GM19463 (cell line): Measurements from ENCODE around the gene HOMEZ.

Experiments
- ATAC-seq: cut with Tn5 transposase; IDR thresholded peaks from one replicate; pipeline ENCODE4 v1.9.1; 2021; ENCODE audit warnings: mild to moderate bottlenecking, moderate library complexity; ENCODE audit not compliant: unreplicated experiment

The HOMEZ gene

DNA sequence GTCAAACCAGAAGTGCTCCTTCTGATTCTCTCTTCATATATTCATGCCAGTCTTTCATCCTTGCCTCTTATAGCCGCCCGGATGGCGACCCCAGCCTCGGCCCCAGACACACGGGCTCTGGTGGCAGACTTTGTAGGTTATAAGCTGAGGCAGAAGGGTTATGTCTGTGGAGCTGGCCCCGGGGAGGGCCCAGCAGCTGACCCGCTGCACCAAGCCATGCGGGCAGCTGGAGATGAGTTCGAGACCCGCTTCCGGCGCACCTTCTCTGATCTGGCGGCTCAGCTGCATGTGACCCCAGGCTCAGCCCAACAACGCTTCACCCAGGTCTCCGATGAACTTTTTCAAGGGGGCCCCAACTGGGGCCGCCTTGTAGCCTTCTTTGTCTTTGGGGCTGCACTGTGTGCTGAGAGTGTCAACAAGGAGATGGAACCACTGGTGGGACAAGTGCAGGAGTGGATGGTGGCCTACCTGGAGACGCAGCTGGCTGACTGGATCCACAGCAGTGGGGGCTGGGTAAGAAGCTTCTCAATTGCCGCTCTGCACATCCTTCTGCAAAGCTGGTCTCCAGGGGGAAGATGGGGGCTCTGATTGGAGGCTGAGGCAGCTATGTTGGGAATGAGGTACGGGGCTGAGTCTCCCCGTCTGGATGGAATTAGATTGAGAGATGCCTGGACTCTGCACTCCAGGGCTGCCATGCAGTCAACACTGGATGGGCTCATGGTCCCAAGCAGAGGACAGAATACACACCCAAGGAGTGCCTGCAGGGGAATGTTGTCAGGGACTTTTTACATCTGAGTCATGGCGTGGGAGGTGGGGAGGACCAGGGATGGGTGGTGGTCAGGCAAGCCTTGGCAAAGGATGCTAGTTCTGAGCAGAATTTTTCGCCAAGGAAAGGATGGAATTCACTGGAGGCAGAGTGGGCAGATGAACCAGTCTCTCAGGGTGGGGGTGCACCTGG, 22.0 kb upstream of the HOMEZ start:
- no peak for ATAC-seq

DNA sequence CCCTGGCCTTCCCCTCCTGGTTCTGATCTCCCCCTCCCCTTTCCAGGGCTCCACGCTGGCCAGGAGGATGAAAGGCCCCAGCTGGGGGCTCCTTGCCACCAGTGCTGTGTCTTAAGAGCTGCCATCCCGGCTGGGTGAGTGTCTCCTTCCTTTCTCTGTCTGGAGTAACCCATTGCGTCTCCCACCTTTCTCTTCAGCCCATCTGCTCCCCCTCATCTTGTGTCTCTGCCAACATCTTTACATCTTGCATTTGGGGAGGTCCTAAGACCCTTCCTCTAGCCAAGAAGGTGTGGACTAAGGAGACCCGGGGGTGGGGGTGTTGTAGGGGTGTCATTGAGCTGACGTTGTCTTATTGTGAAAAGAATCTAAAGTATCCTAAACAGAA, 21.2 kb upstream of the HOMEZ start:
- no peak for ATAC-seq

DNA sequence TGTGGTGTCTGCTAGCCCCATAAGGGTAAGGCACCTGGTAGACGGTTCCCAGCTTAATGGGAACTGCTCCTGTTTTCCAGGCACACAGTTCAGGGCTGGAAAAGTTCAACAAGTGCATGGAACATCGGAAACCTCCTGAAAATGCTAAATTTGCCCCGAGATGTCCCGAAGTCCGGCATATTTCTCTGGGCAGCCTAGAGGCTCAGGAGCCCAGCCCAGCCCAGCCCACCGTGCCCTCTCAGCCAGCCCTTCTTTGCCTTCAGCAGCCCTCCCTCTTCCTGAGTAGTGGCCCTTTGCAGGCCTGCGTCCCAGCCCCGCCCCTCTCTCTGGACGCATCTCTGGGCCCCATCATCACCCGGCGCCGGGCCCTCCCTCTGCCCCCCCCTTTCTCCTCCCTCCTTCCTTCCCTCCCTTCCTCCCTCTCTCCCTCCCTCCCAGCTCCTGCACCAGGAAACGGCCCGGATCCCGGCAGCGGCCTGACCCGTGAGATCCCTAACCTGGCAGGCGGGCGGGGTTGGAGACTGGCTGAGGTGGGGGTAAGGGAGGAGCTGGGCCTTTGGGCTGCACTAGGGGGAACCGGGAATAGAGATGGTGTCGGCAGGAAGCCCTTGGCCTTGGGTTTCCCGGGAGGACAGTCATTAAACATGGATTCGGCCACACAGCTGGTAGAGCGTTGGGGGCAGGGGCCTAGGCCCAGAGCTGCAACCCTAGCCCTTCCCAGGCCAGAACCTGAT, 20.6 kb upstream of the HOMEZ start, which contains the start of gene BCL2L2:
BCL2L2 (plus strand) TSS at position 422 of the 734 bp plus-strand sequence. CDS start 935 bp downstream, outside the sequence.
- ATAC-seq: peak; percentile 28

DNA sequence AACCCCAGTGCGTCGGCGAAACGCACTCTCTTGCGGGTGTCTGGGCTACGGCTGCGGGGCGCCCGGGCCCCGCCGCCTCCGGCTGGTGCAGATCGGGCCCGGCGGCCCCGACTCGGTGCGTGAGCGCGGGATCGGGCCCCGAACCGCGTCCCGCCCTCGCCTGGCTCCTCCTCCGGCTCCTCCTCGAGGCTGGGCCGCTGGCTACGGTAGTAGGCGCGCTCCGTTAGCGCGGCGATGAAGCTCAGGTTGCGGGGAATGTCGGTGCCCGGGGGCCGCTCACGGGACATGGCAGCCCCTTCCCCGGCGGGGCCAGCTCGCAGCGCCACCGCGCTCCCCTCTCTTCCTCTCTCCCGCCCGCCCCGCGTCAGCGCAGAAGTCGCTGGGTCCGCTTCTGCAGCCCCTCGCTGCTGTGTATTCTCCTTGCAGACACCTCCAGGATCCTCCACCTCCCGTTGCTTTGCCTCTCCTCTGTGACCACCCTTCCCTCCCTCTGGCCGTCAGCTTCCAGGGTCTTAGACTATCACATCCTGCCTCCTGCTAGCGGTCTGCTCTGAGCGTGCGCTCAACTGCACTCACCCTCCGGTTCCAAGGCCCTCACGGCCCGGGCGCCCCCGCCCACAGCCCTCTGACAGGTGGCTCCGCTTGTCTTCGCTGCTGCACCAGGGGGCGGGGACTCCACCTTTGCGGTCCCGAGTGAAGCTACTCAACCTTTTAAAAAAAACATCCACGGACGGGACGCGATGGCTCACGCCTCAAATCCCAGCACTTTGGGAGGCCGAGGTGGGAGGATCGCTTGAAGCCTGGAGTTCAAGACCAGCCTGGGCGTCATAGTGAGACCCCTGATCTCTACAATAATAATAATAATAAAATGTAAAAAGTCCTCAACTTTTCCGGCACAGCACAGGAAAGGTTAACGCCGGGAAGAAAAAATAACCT, 16.6 kb upstream of the HOMEZ start, which contains the start of gene PPP1R3E:
PPP1R3E (minus strand) TSS at position 570 of the 936 bp plus-strand sequence; CDS start at position 287, 283 bp downstream.
- ATAC-seq: peak; percentile 30

DNA sequence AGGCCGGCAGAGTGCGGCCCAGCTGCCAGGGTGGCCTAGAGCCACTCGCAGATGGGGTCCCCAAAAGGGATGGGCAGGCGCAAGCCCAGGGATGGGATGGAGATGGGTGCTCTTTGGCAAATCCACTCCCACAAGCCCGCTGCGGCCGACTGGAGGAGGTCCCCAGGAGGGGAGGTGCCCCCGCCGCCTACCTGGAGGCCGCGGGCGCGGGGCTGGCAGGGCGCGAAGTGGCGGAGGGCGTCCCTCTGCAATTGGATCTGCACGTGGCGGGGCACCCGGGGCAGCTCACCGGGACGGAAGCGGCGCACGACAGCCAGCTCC, 16.0 kb upstream of the HOMEZ start:
- peak; percentile 4 for ATAC-seq

DNA sequence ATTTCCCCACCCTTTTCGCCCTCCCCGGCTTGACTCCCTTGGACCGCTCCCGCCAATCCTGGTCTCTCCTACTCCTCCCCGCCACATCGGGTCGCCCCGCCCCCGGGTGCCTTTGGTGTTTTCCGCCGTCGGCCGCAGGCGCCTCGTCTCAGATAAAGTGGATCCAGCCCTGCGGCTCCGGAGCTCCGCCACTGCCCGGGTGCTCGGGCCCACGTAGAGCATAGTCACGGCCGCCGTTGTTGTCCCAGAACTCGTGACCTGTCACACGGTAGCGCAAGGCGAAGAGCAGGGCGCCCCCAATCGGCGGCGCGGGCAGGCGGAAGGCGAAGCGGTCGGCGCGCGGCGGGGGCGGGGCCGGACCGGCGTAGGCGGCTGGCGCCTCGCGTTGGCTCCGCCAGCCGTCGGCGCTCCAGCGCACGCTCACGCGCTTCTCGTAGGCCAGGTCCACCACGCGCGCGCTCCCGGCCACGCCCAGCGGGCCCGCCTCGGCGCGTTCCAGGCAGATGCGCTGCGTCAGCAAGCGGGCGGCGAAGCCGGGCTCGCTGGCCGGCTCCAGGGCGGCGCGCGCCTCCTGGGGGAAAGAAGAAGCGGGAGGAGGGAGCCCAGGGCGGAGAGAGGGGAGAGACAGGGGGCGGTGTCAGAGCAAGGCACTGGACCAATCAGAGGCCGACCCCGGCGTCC, 15.5 kb upstream of the HOMEZ start:
- ATAC-seq: peak; percentile 72

DNA sequence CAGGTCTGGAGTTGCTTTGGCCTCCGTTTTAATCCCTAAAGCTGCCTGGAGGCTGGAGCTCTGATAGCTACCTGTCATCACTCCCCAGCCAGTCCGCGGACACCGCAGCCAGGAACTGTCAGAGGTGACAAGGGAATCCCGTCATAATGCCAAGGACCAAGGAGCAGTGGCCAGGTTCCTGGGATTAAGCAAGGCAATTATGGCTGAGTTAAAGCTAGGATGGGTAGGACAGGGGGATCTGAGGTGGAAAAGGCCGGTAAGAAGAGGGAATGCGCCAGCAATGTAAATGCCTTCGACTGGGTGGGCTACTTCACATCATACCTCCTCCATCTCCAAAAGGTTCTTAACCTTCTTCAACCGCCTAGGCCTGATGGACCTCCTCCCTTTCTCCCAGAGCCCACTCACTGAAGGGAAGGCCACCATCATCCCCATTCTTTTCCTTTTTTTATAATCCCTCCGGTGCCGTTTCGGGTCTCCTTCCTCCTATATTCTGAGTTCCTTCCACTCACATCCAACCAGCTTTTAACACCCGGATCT, 14.8 kb upstream of the HOMEZ start:
- ATAC-seq: no peak

DNA sequence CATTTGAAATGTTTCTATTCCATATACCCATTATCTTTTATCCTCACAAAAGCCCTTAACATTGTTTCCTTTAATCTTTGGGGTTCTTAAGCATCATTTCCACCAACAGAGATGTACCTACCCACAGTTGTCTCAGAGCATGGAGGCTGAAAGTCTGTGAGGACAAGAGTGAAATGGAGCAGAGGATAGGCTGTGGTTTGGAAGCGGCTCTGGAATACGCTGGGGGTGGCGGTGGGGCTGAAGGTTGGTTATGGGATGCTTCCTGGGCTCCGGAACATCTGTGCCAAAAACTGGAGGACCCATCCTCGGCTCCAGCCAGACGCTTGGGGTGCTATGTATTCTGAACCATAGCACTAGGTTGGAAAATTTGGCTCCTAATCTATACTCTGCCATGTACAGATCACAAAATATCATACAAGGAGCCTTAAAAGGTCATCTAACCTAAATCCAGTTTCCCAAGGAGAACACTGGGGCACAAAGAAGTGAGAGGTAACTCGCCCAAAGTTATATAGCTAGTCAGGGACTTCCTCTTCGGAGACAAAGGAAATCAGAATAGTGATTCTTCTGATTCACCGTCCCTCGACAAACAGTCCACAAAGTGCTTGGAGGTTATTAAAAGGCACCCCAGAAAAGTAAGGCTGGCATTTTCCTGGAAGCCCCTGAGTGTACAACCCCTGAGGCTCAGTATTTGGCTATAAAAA, 14.2 kb upstream of the HOMEZ start:
- no peak for ATAC-seq

DNA sequence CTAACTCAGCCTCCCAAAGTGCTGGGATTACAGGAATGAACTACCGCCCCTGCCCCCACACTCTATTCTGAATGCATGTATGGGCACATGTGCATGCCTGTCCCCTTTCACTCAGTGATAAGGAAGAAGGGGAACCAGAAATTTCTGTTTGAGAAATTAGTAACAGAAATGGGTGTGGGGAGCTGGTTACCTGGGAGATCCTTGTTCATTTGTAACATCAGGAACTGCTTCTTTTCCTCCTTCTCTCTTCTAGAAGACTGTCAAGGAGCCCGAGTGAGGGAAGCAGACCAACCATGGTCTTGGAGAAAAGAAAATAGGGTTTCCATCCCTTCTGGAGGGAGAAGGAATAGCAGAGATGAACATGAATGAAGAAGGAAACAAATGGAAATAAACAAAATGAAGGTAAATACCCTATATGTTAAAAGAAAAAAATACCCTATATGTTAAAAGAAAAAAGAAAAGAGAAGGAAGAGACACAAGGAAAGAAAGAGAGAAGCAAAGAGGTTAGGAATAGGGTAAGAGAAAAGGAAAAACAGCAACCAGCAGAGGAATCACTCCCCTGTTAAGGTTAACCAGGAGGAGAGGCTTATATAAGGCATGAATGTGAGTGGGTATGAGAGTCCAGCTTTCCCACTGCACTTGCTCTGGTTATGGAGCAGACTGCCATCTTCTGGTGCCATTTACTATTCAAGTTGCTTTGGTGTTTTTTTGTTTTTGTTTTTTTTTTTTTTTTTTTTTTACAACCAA, 13.5 kb upstream of the HOMEZ start:
- no peak for ATAC-seq

DNA sequence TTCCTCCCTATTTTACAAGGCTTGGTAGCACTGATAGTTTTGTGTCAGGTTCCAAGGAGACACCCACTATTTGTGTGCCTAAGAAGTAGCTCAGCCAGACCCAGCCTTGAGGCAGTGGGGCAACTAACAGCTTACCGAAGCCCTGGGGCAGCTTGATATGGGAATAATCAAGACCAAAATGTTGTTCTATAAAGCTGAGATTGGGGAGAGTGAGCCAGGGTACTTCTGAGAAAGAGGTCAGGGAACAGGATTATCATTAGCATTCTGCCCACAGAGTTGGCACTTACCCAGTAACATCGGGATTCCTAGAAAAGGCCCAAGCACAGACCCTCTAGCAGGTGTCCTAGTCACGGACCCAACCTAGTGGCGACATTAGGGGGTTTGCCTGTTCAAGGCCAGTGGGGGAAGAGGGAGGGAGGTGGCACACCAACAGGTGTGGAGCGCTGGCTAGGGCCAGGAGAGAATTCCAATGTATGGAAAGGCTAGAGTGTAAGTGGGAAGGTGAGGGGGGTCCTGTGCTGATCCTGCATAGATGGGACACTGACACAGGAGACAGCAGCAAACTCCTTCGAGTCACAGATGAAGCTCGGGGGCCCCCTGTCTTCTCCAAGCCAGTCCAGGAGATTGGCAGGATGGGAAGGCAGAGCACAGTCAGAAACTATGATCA, 11.8 kb upstream of the HOMEZ start:
- ATAC-seq: no peak

DNA sequence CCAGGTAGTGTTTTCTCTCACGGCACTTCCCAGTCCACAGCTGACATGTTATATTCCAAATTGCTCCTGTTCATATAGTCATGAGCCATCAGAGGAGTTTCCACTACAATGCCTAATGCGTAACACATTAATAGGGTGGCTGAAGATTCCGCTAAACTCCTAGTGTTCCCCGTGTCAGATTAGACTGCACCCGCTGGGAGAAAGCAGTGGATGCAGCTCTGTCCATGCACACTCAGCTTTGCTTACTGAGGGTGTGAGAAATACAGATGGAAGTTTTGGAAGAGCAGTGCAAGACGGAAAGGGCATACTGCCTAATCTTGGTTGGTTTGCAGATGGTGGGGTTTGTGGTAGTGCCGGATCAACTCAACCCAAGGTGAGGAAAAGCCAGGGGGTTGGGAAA, 11.2 kb upstream of the HOMEZ start:
- ATAC-seq: no peak

DNA sequence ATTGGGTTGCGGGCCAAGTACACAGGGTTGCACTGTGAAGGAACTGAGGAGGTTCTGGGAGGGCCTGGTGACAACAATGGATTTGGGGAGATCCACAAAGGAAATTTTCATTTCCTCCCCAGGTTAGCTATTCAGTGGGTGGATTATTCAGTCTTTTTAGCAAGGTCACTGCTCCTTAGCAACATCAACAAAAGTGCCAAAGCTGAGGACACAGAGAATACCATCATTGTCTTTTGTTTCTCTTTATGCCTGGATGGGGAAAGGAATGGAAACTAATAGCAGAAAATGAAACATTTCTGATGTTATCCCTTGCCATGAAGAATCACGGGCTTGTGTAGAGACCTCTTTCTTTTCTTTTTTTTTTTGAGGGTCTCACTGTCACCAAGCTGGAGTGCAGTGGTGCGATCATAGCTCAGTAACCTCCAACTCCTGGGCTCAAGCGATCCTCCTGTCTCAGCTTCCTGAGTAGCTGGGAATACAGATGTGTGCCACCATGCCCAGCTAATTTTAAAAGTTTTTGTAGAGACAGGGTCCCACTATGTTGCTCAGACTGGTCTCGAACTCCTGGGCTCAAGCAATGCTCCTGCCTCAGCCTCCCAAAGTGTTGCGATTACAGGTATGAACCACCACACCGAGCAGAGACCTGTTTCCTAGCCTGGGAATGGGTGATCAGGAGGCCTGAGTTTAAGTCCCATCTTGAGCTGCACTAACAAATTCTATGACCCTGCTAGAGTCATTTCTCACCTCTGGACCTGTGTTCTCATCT, 10.3 kb upstream of the HOMEZ start:
- ATAC-seq: no peak

DNA sequence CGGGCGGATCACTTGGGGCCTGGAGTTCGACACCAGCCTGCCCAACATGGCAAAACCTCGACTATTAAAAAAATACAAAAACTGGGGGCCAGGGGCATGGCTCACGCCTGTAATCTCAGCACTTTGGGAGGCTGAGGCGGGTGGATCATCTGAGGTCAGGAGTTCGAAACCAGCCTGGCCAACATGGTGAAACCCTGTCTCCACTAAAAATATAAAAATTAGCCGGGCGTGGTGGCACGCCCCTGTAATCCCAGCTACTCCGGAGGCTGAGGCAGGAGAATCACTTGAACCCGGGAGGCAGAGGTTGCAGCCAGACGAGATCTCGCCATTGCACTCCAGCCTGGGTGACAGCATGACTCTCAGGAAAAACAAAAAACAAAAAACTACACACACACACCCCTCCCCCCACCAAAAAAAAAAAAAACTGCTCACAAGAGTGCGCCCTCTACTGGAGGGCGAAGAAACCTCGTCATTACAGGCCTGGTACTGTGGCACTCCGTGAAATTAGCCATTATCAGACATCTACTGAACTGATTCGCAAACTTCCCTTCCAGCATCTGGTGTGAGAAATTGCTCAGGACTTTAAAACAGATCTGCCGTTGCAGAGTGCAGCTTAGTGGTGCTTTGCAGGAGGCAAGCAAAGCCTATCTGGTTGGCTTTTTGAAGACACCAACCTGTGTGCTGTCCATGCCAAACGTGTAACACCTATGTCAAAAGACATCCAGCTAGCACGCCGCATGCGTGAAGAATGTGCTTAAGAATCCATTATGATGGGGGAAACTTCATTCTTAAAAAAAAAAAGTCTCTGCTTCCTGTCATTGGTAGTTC, 9.0 kb upstream of the HOMEZ start:
- ATAC-seq: peak; percentile 48

DNA sequence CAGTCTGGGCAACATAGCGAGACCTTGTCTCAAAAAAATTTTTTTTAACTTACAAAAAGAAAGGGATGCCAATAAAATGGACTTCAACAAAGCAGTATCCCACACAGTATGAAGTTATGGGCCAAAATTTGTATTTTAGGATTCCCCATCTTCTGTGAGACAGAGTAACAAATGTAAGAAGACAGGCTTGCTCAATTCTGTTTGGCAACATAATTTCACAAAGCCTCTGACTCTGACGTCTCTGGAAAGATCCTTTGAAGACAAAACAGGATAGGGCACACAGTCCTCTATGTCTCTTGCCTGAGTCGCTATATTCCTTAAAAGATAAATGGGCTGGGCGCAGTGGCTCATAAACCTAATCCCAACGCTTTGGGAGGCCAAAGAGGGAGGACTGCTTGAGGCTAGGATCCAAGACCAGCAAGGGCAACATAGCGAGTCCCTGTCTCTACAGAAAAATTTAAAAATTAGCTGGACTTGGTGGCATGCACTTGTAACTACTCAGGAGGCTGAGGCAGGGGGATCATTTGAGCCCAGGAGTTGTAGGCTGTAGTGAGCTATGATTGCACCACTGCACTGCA, 1.1 kb upstream of the HOMEZ start:
- no peak for ATAC-seq

DNA sequence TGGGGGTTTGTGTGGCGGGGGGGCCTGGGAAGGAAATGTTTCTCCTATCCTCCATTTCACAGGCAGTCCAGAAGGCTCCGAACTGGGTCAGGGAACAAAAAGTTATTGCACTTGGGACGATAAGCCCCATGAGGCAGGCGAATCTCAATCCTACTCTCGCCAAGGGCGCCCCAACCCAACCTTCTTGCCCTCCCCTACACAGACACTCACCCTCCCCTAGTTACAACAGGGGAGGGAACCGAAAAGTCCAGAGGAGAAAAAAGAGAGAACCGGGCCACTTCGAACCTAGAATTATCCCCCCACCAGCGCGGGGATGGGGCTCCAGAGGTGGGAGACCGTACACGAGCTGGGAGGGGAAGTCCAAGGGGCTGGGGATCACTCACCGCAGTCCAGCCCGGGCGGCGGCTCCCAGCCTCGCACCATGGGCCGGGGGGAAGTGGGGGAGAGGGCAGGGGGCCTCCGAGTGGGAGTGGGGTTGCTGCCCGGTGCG, 357 bp downstream of the HOMEZ start:
- ATAC-seq: peak; percentile 19
